ENCODE results near the gene SULT1E1.
"Not testable (repeated sequence)": the region's sequence is repeated elsewhere in the genome, so short reads cannot be mapped to it uniquely, and the experiment has no call there.

Gene SULT1E1

DNA sequence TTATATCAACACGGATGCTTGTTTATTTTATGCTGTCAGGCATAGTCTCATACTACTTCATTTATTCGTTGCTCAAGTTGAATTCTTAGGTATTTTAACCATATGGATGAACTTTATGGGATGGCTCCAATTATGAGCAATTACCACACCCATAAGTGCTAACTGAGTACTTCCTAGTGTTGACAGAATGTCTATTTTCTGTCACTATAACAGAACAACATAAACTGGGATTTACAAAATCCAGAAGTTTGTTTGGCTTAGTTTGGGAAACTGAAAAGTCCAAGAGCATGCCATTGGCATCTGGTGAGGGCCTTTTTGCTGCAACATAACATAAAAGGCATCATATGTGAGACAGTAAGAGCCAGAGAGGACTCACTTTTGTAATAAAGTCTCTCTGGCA, 21.0 kb downstream of the SULT1E1 start:
- DNase-seq = no peak

DNA sequence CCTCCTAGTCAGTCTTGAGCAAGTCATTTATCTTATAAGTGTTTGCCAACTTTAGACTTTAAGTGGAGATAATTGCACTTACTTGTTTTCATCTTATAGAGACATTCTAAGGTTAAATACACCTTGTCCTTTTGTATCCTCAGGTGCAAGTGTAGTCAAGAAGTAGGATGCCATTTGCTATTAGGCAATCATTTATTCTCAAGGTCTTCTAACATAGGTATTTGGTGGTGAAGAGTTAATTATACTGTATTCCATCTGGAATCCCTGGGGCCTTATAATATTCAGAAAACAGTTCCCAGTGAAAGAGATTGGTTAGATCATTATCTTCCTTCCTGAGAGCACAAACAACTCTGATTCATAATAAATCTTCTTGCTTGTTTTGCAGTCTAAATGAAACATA, 23.7 kb downstream of the SULT1E1 start:
- DNase-seq = no peak

DNA sequence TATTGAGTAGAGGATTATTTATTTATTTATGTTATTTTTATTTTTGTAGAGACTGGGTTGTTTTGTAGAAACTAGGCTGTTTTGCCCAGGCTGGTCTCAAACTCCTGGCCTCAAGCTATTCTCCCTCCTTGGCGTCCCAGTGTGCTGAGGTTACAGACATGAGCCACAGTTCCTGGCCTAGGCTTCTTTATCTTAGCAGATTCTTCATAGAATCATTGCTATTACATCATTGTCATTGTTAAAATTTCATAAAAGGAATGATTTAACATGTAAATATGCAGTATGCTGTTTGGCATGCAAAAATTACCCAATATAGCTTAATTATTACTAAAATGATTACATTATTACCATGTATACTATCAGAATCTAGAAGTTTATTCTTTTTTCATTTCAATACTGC, 24.2 kb downstream of the SULT1E1 start:
- no peak for DNase-seq

DNA sequence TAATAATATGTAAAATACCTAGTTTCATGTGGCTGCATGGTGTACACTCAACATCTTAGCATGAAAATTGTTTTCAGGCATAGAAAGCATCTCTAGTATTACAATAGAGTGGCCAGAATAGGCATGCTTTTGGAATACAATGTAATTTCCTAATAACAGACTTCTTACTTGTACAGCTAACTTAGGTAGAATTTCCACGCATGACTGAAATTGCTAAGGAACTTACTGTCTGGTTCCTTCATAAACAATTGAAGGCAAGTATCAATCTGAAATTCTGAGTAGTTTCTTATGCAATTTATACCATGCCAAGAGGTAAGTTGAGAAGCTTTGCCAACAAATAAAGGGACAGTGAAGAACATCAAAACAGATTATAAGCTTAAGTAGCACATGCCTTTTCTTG, 26.7 kb downstream of the SULT1E1 start:
- DNase-seq = no peak

DNA sequence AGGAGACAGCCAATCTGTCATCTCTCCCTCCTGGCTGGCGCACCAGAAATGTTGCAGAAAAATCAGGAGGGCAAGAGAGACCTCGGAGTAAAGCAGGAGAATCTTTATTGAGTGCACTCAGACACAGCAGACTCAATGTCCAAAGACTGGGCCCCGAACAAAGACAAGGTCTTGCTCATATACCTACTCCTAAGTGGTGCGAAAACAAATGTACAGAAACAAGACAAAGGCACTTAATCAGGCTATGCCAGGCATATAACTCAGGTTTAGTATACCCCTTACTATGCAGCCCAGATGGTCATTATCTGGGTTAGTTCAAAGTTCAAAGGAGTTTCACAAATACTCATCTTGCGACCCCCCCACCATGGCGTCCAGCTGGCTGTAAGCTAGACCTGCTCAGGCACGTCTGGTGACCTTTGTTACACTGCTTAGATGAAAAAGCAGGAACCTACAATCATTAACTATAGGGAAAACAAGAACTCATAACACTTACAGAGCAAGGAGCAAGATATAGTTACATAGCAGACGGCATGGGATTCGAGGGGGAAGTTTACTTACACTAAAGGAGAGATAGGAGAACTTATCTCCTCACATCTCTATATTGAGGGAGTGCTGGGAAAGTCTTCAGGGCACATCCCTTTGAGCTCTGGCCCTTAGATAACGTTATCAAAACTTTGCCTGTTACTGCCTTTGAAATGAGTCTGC, 27.5 kb downstream of the SULT1E1 start:
- no peak for DNase-seq

DNA sequence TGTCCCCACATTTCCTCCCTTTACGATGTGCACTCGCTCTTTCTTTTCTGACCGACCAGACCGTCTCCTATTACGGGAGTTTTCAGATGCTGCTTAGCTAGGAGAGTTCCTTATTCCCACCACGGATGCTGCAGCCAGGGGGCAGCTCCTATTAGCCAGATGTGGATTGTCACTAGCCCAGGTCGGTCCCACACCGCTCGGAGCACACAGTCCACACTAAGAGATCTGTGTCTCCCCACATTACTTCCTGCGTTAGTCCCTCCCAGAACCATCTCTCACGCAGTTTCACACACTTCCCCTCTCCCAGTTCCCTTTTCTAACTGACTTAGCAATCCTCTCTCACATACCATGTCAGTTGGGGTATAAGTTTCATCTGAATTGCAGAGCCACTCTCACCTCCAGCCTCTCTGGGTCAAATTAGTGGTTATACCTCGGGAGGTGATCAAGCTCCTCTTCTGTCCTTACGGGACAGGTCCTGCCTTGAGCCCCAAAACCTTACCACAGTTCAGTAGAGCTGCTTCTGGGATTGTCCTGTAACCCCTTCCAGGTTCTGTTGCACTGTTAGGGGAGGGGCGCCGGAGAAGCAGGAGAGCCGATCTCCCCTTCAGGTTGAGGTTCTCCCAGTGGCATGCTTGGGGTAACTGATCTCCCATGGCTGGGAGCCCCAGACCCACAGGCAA, 28.2 kb downstream of the SULT1E1 start:
- no peak for DNase-seq

DNA sequence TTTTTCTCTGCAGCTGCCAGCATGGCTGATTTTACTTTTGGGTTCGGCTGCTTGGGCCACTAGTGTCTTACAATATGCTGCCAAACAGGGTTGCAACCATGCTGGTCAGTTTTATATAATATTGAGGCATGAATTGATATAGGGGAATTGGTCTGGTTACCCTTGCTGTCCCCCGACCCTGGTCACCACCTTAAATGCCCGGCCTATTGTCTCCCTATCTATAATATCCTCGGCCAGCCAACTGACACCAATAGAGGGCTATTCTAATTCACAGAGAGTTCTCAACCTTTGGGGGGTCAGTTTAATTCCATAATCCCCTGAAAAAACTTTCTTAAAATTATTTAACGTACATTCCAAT, 28.7 kb downstream of the SULT1E1 start:
- DNase-seq = no peak

DNA sequence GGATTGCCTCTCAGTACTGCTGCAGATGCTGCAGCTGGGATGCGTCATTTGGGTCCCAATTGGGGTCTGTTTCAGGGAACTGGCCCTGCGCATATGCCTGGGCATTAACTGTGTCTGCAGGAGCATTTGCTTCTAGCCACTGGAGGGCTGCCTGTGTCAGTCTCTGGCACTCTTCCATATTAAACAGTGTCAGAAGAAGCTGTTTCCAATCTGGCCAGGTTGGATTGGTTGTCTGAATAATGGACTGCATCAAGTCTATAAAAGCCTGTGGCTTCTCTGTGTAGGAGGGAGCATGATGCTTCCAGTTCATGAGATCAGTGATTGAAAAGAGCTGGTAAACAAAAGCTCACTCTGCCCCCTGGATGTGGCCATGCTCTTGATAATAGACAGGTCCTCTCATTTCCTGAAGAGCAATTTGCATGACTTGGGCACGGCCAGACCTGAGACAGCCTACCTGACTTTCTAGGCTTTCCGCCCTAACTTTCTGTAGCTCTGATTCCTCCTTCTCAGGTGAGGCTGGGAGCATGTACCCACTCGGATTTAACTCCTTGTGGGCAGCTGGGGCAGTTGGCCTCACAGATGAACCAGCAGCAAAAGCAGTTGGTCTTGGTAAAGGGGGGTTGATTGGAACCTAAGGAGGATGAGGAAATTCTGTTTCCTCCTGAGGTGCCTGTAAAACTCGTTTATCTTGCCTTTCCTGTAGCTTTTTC, 29.2 kb downstream of the SULT1E1 start:
- DNase-seq = no peak

DNA sequence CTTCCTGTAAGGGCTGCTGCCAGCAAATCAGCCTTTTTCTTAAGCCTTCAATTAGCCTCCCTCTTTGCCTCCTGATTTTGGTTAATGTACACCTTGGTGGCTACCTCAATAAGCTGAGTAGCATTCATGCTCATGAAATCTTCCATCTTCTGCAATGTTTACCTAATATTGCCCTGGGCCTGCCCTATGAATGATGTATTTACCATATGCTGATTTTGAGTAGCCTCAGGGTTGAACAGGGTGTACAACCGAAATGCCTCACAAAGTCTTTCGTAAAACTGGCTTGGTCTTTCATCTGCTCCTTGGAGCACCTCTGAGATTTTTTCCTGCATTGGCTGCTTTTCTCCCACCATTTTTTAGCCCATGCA, 29.8 kb downstream of the SULT1E1 start:
- DNase-seq = no peak

DNA sequence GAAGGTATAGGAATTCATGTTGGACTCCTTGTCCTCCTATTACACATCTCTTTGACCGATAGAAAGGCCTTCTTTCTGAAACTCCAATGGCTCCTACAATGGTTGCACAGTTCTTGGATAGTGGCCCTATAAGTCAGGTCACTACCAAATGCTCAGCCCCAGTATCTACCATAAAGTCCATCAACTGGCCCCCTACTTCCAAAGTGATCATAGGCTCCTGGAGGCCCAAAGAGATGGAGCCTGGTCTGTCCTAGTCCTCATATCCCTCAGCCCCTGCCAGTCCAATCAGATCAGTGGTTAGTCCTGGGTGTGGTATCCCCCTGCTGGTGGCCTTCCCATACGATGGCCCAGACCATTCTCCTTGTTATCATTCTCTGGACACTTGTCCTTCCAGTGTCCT, 30.3 kb downstream of the SULT1E1 start:
- DNase-seq = no peak

DNA sequence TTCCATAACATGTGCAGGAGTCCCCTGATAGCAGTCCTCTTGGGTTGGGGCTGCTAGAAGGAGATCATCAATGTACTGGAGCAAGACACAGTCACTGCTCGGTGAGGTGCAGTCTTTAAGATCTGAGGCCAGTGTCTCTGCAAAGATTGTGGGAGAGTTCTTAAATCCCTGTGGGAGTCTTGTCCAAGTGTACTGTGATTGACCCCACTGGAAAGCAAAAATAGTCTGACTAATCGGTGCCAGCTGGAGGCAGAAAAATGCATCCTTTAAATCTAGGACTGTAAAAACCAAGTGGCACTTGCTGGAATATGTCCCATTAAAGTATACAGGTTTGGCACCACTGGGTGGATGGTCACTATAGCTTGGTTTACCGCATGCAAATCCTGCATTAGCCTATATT, 31.1 kb downstream of the SULT1E1 start:
- no peak for DNase-seq

DNA sequence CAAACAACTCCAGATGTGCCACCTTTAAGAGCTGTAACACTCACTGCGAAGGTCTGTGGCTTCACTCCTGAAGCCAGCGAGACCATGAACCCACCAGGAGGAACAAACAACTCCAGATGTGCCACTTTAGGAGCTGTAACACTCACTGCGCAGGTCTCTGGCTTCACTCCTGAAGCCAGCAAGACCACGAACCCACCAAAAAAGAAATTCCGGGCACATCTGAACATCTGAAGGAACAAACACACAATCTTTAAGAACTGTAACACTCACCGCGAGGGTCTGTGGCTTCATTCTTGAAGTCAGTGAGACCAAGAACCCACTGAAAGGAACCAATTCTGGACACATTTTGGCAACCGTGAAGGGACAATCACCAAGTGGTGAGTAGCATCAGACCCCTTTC, 34.9 kb downstream of the SULT1E1 start:
- not testable (repeated sequence) for DNase-seq

DNA sequence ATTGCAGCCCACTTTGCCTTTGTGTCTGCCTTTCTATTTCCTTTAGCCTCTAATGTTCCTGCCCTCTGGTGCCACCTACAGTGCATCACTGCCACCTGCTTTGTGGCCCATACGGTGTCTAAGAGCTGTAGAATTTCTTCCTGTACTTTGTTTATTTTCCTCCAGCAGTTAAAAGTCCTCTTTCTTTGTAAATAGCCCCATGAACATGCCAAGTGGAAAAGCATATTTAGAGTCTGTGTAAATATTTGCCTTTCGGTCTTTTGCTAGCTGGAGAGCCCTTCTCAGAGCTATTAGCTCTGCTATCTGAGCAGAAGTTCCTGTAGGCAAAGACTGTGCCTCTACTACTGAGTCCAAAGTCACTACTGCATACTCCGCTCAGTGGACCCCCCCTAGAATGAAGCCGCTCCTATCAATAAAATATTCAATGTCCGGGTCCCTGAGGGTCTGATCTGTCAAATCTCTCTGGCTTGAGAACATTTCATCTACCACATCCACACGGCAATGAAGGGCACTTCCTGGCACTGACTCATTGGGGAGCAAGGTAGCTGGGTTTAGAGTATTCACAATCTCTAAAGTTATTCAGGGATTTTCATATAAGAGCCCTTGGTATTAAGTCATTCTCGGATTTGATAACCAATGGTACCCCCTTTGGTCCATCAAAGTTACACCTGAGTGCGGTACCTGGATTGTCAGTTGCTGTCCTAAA, 36.3 kb downstream of the SULT1E1 start:
- DNase-seq = no peak

DNA sequence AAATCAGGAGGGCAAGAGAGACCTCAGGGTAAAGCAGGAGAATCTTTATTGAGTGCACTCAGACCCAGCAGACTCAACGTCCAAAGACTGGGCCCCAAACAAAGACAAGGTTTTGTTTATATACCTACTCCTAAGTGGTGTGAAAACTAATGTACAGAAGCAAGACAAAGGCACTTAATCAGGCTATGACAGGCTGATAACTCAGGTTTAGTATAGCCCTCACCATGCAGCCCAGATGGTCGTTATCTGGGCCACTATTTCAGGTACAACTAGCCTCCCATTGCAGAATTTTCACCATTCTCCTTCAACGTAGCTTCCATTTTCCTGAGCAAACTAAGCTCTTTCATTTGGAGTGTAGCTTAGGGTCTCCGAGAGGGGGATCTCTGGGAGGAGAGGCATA, 36.9 kb downstream of the SULT1E1 start:
- no peak for DNase-seq

DNA sequence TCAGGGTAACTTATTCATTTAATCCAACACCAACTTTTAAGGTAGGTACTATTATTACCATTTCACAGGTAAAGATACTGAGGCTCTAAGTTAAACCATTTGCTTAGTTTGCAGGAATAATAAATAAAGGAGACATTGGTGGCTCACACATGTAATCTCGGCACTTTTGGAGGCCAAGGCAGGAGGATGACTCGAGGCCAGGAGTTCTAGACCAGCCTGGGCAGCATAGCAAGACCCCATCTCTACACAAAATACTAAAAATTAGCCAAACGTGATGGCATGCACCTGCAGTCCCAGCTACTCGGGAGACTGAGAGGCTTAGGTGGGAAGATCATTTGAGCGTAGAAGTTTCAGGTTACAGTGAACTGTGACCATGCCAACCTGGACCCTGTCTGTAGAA, 37.7 kb downstream of the SULT1E1 start:
- DNase-seq = no peak

DNA sequence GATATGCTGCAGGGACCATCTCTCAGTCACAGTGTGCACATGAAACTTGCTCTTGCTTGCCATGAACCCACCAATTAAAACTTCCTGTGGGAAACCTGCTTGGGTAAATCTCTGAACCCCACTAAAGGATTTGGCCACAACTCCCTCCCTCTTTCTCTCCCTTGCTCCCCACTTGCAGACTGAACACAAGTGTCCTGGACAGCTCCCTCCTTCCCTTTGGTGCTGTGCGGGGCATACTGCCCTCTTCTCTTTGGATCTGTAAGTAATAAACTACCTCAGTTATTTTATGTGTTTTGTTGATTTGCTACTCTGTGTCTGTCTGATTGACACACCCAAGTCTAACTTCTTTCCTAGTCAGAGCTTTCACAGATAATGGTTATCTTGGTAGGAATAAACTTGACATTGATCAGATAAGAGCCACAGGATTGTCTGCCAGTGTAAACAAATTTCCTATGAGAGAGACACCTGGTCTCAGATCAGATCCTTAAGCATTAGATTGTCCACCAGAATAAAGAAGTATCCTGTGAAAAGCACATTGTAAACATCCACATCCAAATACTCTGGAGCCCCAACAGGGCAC, 41.8 kb downstream of the SULT1E1 start:
- no peak for DNase-seq

DNA sequence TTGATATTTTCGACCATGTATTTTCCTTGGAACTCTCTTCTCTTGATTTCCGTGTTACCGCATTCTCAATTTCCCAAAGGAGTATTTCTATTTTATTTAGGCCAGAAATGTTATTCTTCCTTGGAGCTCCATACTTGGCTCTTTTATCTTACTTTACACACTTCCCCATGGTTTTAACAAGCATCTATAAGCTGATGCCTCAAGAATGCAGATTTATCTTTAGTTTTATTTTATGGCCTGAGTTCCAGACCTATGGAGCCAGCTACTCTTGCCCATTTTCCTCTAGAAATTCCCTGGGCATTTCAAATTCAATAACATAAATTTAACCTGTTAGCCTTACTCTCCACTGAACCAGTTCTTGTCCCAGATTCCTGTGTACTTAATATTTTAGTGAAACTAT, 43.7 kb downstream of the SULT1E1 start:
- no peak for DNase-seq

DNA sequence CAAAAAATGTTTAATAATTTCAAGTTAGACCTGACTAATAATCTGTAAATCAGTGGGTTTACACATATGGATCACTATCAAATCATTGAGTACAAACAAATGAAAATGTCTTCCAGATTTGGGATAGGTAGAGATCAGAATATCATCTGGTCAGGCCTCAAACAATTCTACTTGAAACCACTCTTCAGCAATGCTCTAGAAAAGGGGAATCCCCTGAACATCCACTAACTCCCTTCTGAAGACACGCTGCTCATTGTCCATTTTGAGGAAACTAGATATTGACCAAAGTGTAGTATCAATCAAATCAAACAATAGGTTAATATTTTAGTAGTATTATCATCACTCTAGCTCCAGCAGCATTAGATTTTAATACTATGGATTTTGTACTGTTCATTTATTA, 46.3 kb downstream of the SULT1E1 start:
- no peak for DNase-seq

DNA sequence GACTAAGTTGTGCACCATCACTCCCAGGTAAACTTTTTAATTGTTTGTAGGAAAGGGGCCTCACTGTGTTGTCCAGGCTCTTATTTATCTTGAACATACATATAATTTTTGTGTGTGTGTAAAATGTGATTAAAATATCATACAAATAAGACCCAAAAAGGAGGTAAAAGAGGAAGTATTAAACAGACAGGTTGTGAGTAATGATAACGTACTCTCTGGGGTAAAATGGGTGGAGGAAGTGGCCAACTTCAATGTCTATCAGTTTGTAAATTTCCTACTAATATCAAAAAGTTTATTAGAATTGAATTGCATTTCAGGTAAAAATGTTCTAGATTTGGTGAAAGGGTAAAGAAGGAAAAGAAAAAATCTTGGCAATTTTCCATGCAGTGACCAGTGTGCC, 48.8 kb downstream of the SULT1E1 start:
- no peak for DNase-seq

DNA sequence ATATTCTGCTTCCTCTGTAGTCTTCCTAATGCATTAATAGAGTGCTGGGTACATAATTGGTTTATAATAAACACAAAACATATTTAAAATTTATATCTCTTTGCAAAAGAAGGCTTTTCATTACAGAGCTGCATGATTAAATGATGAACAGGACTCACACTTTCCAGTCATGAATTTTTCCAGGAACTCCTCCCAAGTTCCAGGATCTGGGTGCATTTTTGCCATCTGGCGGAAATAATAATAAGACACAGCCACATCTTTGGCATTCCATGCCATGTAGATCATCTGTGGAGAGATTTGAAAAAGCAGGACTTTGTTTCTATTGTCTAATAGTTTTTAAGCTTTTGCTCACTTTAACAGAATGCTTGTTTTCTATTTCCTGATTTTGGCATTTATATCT, 59.3 kb downstream of the SULT1E1 start:
- DNase-seq = no peak

DNA sequence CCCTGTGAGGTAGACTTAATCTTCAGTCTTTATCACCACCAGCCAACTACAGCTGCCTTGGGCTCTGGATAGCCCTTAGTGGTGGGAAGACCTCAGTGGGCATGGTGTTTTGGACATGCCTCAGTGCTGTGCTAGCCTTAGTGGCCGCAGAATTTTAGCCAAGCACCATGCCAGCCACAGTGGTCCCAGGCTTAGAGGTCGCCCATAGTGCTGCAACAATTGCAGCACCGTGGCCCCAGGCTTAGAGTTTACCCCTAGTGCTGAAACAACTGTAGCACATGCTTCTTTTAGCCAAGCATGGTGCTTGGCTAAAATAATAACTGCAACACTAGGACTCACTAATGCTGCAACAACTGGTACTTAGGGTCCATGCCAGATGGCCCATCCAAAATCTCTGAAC, 60.6 kb downstream of the SULT1E1 start:
- DNase-seq = no peak

DNA sequence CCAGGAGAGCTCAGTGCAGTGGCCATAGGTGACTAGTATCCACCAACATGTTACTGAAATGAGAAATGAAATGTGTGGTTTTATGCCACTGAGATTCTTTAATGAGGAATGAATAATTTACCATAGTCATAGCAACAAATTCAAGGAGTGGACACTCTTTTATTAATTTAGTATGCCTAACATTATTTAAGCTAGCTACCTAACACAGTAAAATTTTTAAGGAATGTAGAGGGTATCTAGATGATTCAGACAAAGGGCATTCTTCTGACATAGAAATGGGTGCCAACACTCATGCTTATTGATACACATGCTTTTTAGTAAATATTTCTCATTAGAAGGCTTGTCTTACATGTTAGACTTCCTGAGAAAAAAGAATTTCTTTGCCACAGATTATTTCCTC, 66.2 kb downstream of the SULT1E1 start:
- DNase-seq = no peak

All from NCI-H1417 treated with DMSO at 0.1 percent for 48 hours (cell line).